GM21423 (cell line): ENCODE measurements around the gene CSPG4.
"Not testable (repeated sequence)": the region's sequence is repeated elsewhere in the genome, so short reads cannot be mapped to it uniquely, and the experiment has no call there.

Source experiments
- ATAC-seq: cut with Tn5 transposase; IDR thresholded peaks from one replicate; pipeline ENCODE4 v1.9.1; 2021; ENCODE audit warnings: mild to moderate bottlenecking, moderate library complexity; ENCODE audit not compliant: unreplicated experiment

Gene CSPG4

DNA sequence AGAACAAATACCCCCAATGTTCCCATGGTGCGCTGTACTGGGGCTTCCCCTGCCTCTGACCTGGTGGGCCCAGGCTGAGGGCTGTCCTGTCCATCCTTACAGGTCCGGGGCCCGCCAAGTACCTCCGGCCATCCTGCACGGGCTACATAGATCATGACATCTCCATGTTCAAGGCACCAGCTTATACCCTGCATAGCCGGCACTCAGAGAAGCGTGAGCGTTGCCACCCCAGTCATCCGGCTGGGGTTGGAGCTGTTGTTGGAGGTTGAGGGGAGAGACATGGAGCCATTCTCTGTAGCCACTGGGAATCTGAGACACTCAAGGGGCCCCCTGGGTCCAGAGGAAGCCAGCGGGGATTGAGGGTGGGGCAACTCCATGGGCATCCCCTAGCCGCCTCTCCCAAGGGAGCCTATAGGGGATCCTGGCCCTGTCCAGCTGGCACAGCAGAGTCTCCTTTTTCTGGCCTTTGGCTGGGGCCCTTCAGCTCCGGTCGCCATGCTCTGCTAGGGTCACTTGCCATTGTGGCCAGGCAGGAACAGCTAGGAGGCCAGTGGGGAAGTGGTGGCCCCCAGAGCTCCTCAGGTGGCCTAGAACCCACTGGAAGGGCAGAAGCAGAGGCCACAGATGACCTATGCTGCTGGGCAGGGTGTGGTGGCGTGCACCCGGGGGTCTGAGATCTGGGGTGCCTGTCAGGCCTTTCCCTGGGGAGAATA lies 12.5 kb upstream of the CSPG4 start:
- no peak for ATAC-seq

DNA sequence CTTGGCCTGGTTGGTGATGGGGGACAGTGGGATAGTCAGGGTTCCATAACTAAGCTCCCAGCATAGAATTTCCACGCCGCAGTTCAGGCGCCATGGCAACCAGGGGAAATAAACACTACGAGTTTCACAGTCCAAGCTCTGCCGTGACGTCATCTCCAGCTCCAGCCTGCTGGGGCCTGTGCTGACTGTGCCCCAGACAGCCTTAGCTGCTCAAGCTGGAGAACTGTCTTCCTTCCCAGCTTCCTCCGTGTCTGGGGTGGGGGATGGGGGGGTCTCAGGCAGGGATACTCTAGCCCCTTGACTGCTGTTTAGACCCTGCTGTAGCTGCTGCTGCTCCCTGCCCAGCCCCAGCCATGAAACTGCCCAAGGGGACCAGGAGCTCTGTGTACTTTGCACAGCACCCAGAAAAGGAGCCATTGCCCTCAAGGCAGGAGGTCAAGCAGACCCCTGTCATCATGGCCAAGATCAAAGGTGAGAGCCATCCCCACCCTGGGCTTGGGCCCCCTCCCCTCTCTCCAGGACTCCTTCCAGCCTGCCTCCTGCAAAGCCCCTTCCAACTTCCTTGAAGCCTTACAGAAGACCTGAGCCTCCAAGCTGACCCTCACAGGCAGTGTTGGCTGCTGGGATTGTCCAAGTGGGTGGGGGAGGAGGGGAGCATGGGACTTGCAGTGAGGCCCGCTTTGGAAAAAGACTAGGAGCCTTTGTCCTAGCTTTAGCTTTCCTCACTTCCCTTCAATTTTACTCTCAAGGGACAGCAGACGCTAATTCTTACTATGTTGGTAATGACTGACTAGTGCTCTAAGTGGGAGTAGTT lies 11.4 kb upstream of the CSPG4 start:
- no peak for ATAC-seq

DNA sequence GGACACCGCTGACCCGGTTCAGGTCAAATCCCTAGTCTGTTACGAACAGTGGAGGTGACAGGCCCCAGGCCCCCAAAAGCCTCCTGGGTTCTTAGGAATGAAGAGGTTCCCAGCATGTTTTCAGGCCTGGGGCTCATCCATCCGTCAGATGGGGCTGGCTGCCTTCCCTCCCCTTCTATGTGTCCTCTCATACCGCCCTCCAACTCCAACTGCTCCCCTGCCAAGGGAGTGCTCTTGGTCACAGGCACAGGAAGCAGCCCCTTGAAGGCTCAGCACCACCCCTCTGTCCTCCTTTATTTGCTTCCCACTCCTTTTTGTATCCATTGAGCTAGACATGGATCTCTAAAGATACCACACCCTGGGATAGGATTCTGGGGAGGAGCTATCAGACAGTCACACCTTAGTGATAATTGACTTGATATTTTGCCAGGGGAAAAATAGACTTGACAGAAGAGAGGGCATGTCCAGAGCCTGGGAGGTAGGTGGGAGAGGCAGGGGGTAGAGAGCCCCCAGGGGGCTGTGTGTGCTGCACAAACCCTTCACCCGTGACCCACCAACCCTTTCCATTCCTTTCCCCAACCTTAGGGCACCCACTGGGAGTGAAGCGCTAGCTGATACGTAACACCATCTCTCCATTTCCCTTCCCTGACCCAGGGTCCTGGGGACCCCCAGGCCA lies 10.7 kb upstream of the CSPG4 start:
- ATAC-seq, result no peak

DNA sequence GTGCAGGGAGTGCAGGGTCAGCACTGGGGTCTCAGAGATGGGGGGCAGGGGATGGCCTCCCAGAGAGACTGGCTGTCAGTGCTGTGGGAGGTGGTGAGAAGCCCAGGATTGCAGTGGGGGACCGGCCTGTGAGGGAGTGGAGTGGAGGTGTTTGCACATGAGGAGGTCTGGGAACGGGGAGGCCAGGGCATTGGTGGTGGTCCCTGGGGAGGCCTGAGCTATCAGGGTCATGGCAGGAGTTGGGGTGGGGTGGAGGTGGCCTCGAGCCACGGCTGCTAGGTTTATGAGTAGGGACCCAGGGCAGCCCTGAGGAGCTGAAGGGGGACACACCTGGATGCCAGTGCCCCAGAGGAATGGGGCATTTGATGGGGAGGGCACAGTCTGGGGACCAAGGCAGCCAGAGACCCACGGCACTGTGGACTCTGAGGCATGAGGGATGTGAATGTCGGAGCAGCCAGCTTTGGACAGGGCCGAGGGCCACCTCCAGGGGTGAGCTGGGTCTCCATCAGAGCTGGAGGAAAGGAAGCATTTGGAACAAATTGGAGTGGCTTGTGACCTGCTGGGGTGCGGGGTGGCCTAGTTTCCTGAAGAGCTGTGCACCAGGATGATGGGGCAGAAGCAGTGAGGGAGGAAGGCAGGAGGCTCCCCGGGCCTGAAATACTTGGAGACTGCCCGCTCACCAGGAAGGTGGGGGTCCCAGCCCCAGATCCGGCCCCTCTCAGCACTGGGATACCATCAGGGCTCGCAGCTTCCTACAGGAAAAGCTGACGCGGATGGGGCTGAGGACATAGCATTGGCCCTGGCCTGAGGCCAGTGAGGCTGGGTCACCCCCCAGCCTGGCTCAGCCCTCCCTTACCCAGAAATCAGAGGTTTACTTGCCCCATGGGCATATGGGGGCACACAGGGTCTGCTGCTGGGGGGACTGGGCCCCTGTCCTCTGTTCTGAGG lies 9.5 kb upstream of the CSPG4 start:
- ATAC-seq, result no peak

DNA sequence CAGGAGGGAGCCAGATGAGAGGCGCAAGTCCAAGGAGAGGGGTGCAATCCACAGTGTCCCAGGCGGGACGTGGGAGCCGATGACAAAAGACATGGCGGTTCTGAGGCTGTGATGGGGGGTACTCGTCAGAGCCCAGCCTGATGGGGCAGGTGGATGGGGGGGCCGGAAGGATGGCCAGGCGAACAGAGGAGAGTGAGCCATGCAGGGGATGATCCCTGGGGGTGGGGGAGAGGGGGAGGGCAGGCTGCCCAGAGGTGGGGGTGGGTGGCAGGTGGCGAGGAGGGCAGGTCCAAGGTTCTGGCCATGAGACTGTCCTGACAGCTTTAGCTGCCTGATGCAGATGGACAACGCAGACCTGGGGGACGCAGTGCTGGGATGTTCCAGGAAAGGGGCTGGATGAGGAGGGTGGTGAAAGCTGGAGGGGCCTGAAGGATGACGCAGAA lies 8.9 kb upstream of the CSPG4 start:
- no peak for ATAC-seq

DNA sequence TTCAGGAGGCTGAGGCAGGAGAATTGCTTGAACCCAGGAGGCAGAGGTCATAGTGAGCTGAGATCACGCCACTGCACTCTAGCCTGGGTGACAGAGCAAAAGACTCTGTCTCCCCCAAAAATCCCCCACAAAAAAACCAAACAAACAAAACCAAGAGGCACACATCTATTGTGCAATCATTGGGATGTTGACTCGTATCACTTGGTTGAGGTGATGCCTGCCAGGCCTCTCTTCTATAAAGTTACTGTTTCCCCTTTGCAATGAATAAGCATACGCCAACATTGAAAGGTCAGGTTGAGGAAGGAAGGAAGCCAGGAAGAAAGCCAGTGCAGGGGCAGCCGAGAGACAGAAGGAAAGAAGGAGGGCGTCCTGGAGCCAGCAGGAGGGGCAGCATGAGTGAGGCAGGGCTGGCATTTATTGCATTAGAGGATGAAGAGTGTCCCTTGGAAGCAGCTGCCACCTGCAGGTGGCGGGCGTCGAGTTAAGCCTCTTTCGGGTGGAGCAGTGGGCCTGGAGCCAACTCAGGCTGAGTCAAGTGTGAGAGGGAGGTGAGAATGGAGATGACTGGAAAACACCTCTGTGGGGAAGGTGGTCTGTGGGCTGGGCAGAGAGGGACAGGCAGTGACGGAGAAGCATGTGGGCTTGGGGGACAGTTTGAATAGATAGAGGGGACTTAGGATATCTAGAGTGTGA lies 8.3 kb upstream of the CSPG4 start:
- ATAC-seq, result no peak

DNA sequence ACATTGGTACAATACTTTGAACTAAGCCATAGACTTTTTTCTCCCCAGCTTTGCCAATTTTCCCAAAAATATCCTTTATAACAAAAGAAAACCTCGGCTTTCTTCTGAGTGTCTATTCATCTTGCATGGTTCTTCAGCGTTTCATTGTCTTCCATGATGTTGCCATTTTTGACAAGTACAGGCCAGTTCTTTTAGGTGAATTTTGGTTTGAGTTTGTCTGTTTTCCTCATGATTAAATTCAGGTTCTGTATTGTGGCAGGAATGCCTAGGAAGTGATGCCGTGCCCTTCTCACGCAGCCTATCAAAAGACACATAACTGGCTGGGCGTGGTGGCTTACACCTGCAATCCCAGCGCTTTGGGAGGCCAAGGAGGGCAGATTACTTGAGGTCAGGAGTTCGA lies 7.6 kb upstream of the CSPG4 start:
- no peak for ATAC-seq

DNA sequence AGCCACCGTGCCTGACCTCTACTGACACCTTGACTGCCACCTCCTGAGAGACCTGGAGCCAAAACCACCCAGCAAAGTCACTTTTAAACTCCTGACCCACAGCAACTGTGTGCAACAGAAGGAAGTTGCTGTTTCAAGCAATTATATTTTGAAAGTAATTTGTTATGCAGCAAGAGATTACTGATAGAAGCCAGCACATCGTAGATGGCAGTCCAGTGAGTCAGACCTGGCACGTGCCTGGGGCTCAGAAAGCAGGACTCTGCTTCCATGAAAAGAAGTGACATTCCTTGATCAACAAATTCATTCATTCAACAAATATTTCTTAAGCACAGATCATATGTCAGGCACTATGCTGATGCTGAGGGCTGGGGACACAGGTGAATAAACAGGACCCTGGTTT lies 5.7 kb upstream of the CSPG4 start:
- ATAC-seq, result no peak

DNA sequence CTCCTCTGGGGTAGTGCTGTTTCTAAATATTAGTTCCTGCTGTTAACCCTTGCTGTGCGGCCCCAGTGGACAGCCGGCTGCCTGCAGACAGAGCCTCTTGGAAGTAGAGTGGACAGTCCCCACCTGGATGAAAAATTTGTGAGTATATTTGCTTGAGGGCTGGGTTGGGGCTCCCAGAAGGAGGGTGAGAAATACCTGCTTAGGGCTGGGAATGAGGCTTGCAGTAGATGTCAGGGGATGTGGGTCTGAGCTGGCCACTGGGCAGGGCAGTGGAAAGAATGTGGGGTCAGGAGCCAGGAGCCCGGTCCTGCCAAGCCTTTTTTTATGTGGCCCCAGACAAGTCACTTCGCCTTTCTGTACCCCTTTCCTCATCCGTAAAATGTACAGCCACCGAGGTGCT lies 4.4 kb upstream of the CSPG4 start:
- ATAC-seq, result not testable (repeated sequence)

DNA sequence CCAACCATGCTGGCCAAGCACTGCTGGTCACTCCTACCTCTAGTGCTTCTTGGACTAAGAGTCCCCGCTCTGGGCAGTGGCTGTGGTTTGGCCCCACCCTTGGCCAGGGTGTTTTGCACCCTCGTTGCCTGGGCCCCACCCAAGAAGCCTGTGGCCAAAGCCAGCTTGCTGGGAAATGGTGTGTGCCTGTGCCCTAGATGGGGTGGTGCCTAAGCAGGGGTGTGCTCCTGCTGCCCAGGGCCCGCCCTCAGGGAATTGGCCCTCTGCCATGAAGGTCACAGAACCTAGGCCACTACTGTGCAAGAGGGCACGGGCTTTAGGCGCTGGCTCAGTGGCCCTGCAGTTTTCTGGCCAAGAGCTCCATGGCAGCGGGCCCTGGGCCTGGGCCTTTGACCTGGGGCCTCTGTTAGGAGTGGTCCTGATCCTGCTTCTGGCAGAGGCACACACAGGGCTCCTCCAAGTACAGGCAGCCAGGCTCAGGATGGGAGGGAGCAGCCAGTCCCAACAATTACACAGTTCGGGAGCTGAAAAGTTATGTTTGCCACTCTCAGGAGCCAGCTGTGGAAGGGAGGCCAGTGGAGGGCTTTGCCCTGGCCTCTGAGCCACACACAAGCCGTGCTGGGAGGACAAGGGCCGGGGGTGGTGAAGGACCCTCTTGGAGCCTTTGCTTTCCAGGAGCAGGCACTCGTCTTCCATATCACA lies 3.8 kb upstream of the CSPG4 start:
- ATAC-seq, result not testable (repeated sequence)

DNA sequence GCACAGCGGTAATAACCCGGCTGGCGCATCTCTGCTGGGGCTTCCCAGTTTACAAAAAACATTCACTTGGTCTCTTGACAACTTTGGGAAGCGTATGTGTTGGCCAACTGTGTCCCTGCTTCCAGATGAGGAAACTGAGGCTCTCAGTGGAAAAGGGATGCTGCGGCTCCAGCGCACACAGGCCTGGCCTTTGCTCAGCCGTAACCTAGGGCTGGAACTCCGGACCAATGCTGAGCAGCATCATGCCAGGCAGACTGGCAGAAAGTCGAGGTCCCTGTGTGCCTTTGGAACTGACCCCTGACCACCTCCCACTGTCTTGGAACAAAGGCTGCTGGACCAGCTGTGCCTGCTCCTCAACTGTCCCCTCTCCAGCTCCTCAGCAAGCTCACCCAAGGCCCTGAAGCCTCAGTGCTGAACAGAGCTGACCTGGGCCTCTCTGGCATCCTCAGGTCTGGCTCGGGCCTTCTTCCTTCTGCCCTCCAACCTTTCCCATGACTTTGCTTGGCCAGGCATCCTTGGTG lies 2.7 kb upstream of the CSPG4 start:
- not testable (repeated sequence) for ATAC-seq

DNA sequence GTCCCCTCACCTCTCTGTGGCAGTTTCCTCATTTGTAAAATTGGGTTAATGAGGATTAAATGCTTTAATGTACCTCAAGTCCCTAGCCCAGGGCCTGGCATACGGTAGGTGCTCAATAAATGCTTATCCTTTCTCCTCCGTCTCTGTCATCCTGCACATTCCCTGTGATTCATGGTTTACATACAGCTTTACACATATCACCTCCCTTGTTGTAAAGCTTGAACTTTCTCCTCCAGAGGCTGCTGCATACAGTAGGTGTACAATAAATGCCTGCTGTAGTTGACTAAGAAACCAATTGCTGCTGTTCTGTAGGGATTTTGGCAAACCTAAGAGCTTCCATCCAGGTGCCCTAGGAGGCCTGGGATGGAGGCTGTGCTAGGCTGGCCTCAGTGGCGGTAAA lies 1.5 kb upstream of the CSPG4 start:
- ATAC-seq, result no peak

DNA sequence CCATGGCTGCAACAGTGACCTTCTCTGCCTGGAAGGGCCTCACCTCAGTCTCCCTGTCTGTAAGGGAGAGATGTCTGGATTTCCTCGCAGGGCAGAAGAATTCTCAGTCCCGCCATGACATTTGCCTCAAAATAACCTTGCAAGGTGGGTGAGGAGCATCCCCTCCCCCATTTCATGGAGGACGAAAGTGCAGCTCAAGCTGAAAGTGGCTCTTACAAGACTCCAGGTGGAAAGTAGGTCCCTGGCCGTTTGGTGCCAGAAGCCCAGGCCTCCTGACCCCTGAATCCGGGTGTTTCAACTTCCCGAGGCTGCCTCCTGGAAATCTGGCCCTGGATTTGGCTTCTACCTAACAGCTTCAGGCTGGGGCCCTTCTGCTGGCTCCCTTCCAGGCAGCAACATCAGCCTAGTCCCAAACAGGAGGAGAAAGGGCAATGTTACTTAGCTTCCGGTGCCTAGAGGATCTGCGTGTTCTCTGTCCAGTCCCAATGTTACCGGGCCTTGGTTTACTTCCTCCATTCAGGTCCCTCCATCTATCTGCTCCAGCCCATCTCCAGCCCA lies 769 bp upstream of the CSPG4 start:
- no peak for ATAC-seq

DNA sequence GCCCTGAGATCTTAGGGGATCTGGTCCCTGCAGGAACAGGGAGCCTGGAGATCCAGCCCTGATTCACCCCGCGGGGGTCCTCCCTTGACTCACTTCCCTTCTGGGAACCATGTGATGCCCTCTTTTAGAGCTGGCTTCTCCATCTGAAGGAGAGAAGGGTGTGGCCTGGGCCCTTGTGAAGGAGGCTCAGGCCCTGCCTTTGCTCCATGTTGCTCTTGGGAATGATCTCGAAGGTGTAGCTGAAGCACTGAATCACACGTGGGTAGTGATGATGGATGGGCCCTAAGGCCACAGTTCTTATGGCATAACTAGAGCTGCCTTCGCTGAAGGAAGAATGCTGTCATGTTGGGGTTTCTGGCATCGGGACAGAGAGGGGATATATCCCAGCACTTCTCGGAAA lies 1.2 kb downstream of the CSPG4 start:
- not testable (repeated sequence) for ATAC-seq

DNA sequence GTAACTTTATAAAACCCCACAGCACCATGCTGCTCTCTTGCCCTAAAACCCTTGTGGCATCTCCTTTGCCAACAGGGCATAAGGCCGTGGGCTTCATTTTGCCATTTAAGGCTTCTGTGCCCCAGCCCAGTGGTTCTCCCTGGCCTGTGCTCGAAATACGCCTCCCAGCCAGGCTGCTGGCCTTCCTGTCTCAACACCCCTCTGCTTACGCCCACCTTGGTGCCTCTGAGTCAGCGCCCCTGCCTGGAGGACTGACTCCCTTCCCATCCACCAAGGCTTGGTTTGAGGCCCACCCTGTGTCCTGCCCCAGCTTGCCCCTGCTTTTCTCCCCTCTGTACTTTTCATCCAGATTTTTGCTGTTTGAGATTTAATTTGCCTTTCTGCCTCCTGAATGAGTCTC lies 1.8 kb downstream of the CSPG4 start:
- ATAC-seq, result not testable (repeated sequence)

DNA sequence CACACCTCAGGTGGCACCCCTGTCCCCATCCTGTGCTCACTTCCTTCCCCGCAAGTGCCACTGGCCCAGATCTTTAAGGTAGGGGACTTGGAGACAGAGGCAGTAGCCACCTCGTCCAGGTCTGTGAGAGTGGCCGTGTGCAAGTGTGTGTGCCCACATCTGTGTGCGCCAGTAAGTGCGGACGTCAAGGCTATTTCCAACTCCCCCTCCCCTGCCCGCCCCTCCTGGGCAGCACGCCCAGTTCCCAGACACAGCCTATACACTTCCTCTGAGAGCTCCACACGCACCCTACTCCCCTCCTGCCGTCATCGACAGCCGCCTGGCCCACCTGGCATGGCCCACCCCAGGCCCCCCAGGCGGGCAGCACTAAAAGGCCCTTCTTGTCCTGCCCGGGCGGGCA lies 3.2 kb downstream of the CSPG4 start:
- not testable (repeated sequence) for ATAC-seq

DNA sequence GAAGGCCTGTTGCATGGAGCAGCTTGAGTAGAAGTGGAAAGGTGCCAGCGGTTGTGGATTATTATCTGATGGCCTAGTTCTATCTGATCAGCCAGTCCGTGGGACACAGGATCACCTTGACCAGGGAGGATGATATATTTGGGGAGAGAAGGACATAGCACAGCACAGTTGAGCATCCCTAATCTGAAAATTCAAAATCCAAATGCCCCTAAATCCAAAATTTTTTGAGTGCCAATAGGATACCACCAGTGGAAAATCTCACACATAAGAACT lies 6.0 kb downstream of the CSPG4 start:
- no peak for ATAC-seq

DNA sequence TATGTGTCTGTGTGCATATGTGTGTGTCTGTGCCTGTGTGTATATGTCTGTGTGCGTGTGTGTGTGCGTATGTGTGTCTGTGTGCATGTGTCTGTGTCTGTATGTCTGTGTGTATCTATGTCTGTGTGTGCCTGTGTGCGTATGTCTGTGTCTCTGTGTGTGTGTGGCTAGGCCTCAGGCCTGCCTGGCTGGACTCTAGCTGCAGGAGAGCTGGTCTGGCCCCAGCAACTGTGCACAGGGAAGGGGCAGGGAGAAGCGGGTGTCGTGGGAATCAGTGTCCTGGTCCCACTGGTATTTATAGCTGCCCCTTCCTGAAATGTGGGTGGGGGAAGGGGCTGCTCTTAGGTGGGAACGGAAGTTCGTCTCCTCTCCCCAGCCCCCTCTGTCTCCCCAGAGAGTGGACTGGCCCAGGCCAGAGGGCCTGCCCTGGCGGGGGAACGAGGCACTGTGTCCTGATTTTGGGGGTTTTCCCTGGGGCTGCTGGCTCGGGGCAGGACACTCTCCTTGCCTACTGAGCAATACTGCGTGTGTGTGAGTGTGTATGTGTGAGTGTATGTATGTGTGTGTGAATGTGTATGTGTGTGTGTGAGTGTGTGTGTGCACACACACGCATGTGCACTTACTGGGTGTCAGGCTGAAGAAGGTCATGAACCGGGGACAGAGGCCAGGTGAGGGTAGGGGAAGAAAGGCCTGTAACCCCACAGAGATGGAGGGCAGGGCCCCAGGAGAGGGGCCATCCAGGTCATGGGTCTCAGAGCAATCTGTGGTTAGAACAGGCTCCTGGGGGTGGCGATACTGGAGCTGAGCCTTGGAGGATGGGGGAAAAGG lies 6.6 kb downstream of the CSPG4 start:
- no peak for ATAC-seq
